NOMO-1 (cell line): ENCODE results near the gene CAMTA1.

Experiments
- DNase-seq, 2 experiments: peaks; one replicate each; lab custom pipeline; 2025; ENCODE audit not compliant: unreplicated experiment in 2 of 2; lab: John Stamatoyannopoulos, UW

The CAMTA1 gene

GRCh38 chr1:7174980-7175906 is 390.0 kb downstream of the CAMTA1 start:
- DNase-seq: no peak

GRCh38 chr1:7177021-7177420 is 391.8 kb downstream of the CAMTA1 start:
- no peak for DNase-seq

- no peak for DNase-seq
Observed at GRCh38 chr1:7177438-7178146, 392.3 kb downstream of the CAMTA1 start.

GRCh38 chr1:7178336-7178735 is 393.1 kb downstream of the CAMTA1 start:
- DNase-seq: no peak

- DNase-seq: no peak
Observed at GRCh38 chr1:7178741-7179140, 393.5 kb downstream of the CAMTA1 start.

GRCh38 chr1:7185721-7186120 is 400.5 kb downstream of the CAMTA1 start:
- no peak for DNase-seq

- no peak for DNase-seq
Observed at GRCh38 chr1:7186382-7187111, 401.3 kb downstream of the CAMTA1 start.

GRCh38 chr1:7187112-7187493 is 401.8 kb downstream of the CAMTA1 start:
- no peak for DNase-seq

- DNase-seq: no peak
Observed at GRCh38 chr1:7190261-7190660, 405.0 kb downstream of the CAMTA1 start.

GRCh38 chr1:7192453-7192852 is 407.2 kb downstream of the CAMTA1 start:
- no peak for DNase-seq

- DNase-seq: no peak
Observed at GRCh38 chr1:7196036-7196911, 411.0 kb downstream of the CAMTA1 start.

GRCh38 chr1:7198664-7199063 is 413.4 kb downstream of the CAMTA1 start:
- DNase-seq: no peak

- no peak for DNase-seq
Observed at GRCh38 chr1:7199077-7199779, 414.0 kb downstream of the CAMTA1 start.

- DNase-seq: no peak
Observed at GRCh38 chr1:7207875-7208646, 422.8 kb downstream of the CAMTA1 start.

- no peak for DNase-seq
Observed at GRCh38 chr1:7208647-7209180, 423.5 kb downstream of the CAMTA1 start.

- no peak for DNase-seq
Observed at GRCh38 chr1:7209336-7209735, 424.1 kb downstream of the CAMTA1 start.

- peak in 1 of 2 experiments; percentile 11 for DNase-seq
Observed at GRCh38 chr1:7218210-7218832, 433.1 kb downstream of the CAMTA1 start.

GRCh38 chr1:7219031-7219430 is 433.8 kb downstream of the CAMTA1 start:
- no peak for DNase-seq
